GM19438 (cell line): ENCODE data around the gene RTRAF.

Source experiments
- ATAC-seq: cut with Tn5 transposase; IDR thresholded peaks from one replicate; pipeline ENCODE4 v1.9.1; 2021; ENCODE audit warnings: low read depth; ENCODE audit not compliant: unreplicated experiment

Gene RTRAF

GRCh38 chr14:52048116-52048515 lies 58.8 kb downstream of the RTRAF start:
- no peak for ATAC-seq

- ATAC-seq = no peak
Measured at GRCh38 chr14:52048641-52049204, 59.4 kb downstream of the RTRAF start.

GRCh38 chr14:52049271-52049670 lies 59.9 kb downstream of the RTRAF start:
- no peak for ATAC-seq

- ATAC-seq = no peak
Measured at GRCh38 chr14:52049721-52050588, 60.6 kb downstream of the RTRAF start.

GRCh38 chr14:52051251-52051650 lies 61.9 kb downstream of the RTRAF start:
- ATAC-seq = no peak

- ATAC-seq = no peak
Measured at GRCh38 chr14:52051871-52052270, 62.5 kb downstream of the RTRAF start.

GRCh38 chr14:52052288-52052943 lies 63.1 kb downstream of the RTRAF start:
- ATAC-seq = no peak

- ATAC-seq = no peak
Measured at GRCh38 chr14:52053044-52053443, 63.7 kb downstream of the RTRAF start.

- no peak for ATAC-seq
Measured at GRCh38 chr14:52054678-52055077, 65.3 kb downstream of the RTRAF start.

GRCh38 chr14:52055167-52055566 lies 65.8 kb downstream of the RTRAF start:
- ATAC-seq = no peak

GRCh38 chr14:52058341-52058740 lies 69.0 kb downstream of the RTRAF start:
- ATAC-seq = no peak

GRCh38 chr14:52059649-52060048 lies 70.3 kb downstream of the RTRAF start:
- no peak for ATAC-seq

GRCh38 chr14:52060080-52060479 lies 70.7 kb downstream of the RTRAF start:
- no peak for ATAC-seq
